Large intestine (tissue), 12 donors: ENCODE measurements around the gene FIS1. TPM values are rescaled to one million over a fixed set of nuclear protein-coding genes. Genes with fewer than 3 reads are reported as not detected.
"Not testable (repeated sequence)": the region's sequence is repeated elsewhere in the genome, so short reads cannot be mapped to it uniquely, and the experiment has no call there.

Source experiments
- DNase-seq, 2 donors: peaks; one replicate each; pipeline versions ENCODE4 v3.0.0 to v3.0.0-alpha.2; 2013
- H3K27ac ChIP-seq: one replicate; pipeline ENCODE4 v1.5.1; 2013; ENCODE audit warnings: low read length
- H3K27me3 ChIP-seq: 2 replicates; pipeline ENCODE4 v1.6.1; 2013; ENCODE audit warnings: low read length; ENCODE audit not compliant: control insufficient read depth, insufficient read depth
- H3K36me3 ChIP-seq: 2 replicates; pipeline ENCODE4 v1.6.1; 2013; ENCODE audit warnings: low read length; ENCODE audit not compliant: control insufficient read depth, insufficient read depth
- H3K4me1 ChIP-seq: one replicate; pipeline ENCODE4 v1.6.1; 2013; ENCODE audit warnings: low read length; ENCODE audit not compliant: control insufficient read depth, insufficient read depth
- H3K4me3 ChIP-seq: one replicate; pipeline ENCODE4 v1.5.1; 2013; ENCODE audit warnings: low read length
- H3K9me3 ChIP-seq: one replicate; pipeline ENCODE4 v1.6.1; 2013; ENCODE audit warnings: mild to moderate bottlenecking, low read depth, low read length, moderate library complexity; ENCODE audit not compliant: control insufficient read depth
- WGBS: methylation state at CpG from one replicate; pipeline ENCODE4 v1.1.5; 2013; ENCODE audit warnings: low lambda C conversion rate; ENCODE audit not compliant: insufficient coverage; 5-methylcytosine and 5-hydroxymethylcytosine counted together
- long read RNA-seq, 11 donors: transcript quantifications; one replicate each; lab custom pipeline, GENCODE V29; 2026
- polyA plus RNA-seq: library from polyadenylated mRNA; unstranded; fragments of 120-200 nt; gene quantifications from one replicate; pipeline ENCODE4 v1.2.1, GENCODE V29; 2013

FIS1 gene
- polyA plus RNA-seq, result 142 TPM
- long read RNA-seq, donor 1, transcript FIS1-201 (5 exons, 734 nt), result major isoform, 41 of 47 reads
- long read RNA-seq, donor 1, partial matches to known transcripts, result 0 of 47 reads
- long read RNA-seq, donor 1, other reads (novel, unspliced or antisense), result 0 of 47 reads
- long read RNA-seq, donor 2, transcript FIS1-201 (5 exons, 734 nt), result major isoform, 105 of 125 reads
- long read RNA-seq, donor 2, partial matches to known transcripts, result 14 of 125 reads
- long read RNA-seq, donor 2, other reads (novel, unspliced or antisense), result 0 of 125 reads
- long read RNA-seq, donor 3, transcript FIS1-201 (5 exons, 734 nt), result major isoform, 142 of 162 reads
- long read RNA-seq, donor 3, partial matches to known transcripts, result 15 of 162 reads
- long read RNA-seq, donor 3, other reads (novel, unspliced or antisense), result 0 of 162 reads
- long read RNA-seq, donor 4, transcript FIS1-201 (5 exons, 734 nt), result major isoform, 13 of 13 reads
- long read RNA-seq, donor 4, partial matches to known transcripts, result 0 of 13 reads
- long read RNA-seq, donor 4, other reads (novel, unspliced or antisense), result 0 of 13 reads
- long read RNA-seq, donor 5, transcript FIS1-201 (5 exons, 734 nt), result major isoform, 56 of 59 reads
- long read RNA-seq, donor 5, partial matches to known transcripts, result 0 of 59 reads
- long read RNA-seq, donor 5, other reads (novel, unspliced or antisense), result 0 of 59 reads
- long read RNA-seq, donor 6, transcript FIS1-201 (5 exons, 734 nt), result major isoform, 90 of 103 reads
- long read RNA-seq, donor 6, partial matches to known transcripts, result 6 of 103 reads
- long read RNA-seq, donor 6, other reads (novel, unspliced or antisense), result 5 of 103 reads
- long read RNA-seq, donor 7, transcript FIS1-201 (5 exons, 734 nt), result major isoform, 43 of 46 reads
- long read RNA-seq, donor 7, partial matches to known transcripts, result 0 of 46 reads
- long read RNA-seq, donor 7, other reads (novel, unspliced or antisense), result 0 of 46 reads
- long read RNA-seq, donor 8, transcript FIS1-201 (5 exons, 734 nt), result major isoform, 79 of 95 reads
- long read RNA-seq, donor 8, partial matches to known transcripts, result 10 of 95 reads
- long read RNA-seq, donor 8, other reads (novel, unspliced or antisense), result 0 of 95 reads
- long read RNA-seq, donor 9, transcript FIS1-201 (5 exons, 734 nt), result major isoform, 96 of 103 reads
- long read RNA-seq, donor 9, partial matches to known transcripts, result 0 of 103 reads
- long read RNA-seq, donor 9, other reads (novel, unspliced or antisense), result 0 of 103 reads
- long read RNA-seq, donor 10, transcript FIS1-201 (5 exons, 734 nt), result major isoform, 98 of 103 reads
- long read RNA-seq, donor 10, partial matches to known transcripts, result 0 of 103 reads
- long read RNA-seq, donor 10, other reads (novel, unspliced or antisense), result 0 of 103 reads
- long read RNA-seq, donor 11, transcript FIS1-201 (5 exons, 734 nt), result major isoform, 63 of 65 reads
- long read RNA-seq, donor 11, partial matches to known transcripts, result 0 of 65 reads
- long read RNA-seq, donor 11, other reads (novel, unspliced or antisense), result 0 of 65 reads

DNA sequence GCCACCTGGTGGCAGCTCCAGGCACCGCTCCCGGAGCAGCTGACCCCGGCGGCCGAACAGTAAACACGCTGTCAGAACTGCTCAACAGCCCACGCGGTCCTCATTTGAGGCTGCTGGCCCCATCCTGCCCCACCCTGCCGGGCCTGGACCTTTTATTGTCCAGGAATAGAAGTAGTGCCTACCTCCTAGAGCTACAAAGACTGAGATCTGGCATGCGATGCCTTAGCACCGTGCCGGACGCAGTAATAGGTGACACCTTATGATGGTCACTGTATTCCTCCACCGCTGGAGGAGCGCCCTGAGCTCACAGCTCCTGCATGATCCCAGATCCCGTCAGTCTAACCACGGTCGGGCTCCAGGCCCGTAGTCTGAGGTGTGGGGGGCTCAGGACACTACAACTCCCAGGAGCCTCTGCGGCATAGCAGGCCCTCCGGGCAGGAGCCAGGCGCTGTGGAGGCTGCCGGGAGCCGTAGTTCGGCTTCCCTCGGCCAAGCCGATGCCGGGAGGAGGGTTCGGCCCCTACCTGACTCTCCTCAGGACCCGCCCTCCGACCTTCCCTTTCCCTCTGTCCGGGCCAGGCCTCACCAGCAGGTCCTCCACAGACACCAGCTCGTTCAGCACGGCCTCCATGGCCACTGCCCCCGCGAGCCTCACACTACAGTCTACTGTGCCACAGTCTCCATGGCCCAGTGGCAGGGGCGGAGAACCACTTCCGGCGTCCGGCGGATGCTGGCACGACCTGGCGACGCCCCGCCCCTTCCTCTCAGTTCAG, at the start of gene FIS1:
Gene FIS1 (minus strand): TSS at position 707 of the 772 bp plus-strand sequence. CDS start 77 bp downstream, at position 630.
- Histone ChIP-seq H3K4me3 (peak within 1 kb of the TSS; percentile 91), H3K36me3 (peaks cover 30% of the 10 kb centered on the region), H3K27ac (peak within 1 kb of the TSS; percentile 98), H3K9me3 (no peaks in the 10 kb centered on the region), H3K27me3 (no peaks in the 10 kb centered on the region), H3K4me1 (peaks cover 28% of the 10 kb centered on the region)
- DNase-seq, result peak; percentile 89 to 97
- WGBS, result no CpG with 5 or more reads among the region's 45 CpGs

DNA sequence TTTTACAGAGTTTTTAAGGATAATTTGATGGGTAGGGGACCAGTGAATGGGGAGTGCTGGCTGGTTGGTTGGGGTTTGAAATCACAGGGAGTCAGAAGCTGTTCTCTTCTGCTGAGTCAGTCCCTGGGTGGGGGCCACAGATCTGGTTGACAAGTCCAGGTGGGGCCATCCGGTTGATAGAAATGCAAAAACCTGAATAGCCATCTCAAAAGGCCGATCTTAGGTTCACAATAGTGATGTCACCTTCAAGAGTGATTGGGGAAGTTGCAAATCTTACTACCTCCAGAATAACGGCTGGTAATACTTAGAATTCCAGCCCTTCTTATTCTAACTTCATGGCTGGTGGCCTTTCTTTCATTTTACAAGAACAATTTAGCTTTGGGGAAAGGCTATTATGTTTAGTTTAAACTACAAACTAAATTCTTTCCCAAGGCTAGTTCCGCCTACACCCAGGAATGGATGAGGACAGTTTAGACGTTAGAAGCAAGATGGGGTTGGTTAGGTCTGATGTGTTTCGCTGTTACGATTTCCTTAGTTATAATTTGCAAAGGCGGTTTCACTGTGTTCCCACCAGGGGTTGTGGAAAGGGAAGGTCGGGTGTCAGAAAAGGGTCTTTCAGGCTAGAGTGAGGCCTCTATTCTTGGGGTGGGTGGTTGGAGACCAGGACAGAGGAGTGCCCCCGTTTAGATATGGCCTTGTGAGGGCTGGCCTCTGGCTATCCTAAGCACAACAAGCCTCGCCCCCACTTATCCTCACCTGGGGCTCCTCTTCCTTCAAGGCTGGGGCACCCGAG, 49.4 kb upstream of the FIS1 start:
- Histone ChIP-seq H3K9me3 (no peaks in the 10 kb centered on the region), H3K27me3 (peaks cover 62% of the 10 kb centered on the region), H3K4me1 (no peaks in the 10 kb centered on the region), H3K4me3 (no peak overlapping the region), H3K27ac (no peak overlapping the region), H3K36me3 (no peaks in the 10 kb centered on the region)
- no peak for DNase-seq
- 40% methylated on average over 1 of the region's 12 CpGs for WGBS

DNA sequence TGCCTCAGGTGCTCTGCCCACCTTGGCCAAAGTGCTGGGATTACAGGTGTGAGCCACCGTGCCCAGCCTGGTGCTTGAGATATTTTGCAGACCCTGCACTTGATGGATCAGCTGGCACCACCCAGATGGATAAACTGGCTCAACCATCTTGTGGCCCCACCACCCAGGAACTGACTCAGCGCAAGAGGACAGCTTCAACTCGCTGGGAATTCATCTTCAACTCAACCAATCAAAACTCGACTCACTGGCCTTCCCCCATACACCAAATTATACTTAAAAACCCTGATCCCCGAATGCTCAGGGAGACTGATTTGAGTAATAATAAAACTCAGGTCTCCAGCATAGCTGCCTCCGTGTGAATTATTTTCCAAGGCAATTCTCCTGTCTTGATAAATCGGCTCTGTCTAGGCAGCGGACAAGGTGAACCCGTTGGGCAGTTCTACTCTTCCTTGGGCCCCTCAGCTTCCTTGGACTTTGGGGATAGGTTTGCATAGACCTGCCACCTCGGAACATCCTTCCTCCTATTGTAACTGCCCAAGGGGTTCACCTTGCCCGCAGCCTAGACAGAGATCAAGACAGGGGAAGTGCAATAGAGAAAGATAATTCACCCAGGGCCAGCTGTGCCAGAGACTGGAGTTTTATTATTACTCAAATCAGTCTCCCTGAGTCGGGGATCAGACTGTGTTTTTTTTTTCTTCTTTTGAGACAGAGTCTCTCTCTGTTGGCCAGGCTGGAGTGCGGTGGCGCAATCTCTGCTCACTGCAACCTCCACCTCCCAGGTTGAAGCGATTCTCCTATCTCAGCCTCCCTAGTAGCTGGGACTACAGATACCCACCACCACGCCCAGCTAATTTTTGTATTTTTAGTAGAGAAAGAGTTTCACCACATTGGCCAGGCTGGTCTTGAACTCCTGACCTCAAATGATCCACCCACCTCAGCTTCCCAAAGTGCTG, 48.5 kb upstream of the FIS1 start:
- peaks cover 56% of the 10 kb centered on the region for H3K27me3 ChIP-seq
- H3K27ac ChIP-seq, H3K4me3 ChIP-seq, H3K36me3 ChIP-seq, H3K9me3 ChIP-seq, DNase-seq, H3K4me1 ChIP-seq: not testable (repeated sequence)
- WGBS, result 40% methylated on average over 1 of the region's 16 CpGs

DNA sequence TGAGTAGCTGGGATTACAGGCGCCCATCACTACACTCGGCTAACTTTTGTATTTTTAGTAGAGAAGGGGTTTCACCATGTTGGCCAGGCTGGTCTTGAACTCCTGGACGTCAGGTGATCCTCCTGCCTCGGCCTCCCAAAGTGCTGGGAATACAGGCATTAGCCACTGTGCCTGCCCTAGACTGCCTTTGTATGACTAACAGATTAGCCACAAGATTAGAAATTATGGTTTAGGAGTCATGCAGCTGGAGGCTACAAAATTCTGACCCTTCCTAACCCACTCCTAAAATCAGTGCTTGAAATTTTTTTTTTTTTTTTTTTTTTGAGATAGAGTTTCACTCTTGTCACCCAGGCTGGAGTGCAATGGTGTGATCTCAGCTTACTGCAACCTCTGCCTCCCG, 47.7 kb upstream of the FIS1 start:
- peaks cover 56% of the 10 kb centered on the region for H3K27me3 ChIP-seq

DNA sequence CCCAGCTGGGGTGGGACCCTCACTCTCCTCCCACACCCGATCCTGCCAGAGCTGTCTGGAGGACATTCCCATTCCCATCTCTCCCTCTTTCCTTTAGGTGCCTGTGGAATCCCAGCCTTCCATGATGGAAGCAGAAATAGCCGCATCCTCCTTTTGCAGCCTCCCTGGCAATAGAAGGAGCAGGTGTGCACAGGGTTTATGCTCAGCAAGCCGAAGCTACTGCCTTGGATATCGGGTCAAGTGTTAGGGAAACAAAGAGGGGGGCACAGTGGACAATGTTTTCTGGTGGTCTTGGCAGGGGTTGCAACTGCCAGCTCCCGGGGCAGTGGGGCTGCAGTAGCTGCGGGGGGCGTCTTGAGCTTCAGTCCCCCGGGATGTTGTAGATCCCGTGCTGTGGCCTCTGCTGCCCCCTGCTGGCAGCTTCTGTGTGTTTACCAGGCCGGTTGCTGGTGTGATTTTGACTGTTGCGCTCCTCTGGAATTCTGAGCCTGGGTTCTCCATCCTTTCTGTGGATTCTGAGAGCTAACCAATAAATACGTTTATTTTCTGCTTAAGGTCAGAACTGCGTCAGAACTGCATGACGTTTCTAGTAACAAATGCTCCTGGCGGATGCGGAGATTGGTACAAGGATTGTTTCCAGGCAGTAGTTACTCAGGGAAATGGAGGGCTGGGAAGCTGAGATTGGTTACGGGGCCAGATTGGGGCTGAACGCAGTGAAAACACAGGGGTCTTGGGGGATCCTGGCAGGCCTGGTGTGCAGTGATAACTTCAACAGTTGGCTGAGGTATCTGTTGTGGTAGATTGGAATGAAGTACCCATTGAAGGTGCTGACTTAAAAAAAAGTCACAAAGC, 45.5 kb upstream of the FIS1 start:
- not testable (repeated sequence) for H3K36me3 ChIP-seq, DNase-seq
- WGBS, result no CpG with 5 or more reads among the region's 18 CpGs

More for the DNA sequence above, 47.7 kb upstream of the FIS1 start:
- H3K9me3 ChIP-seq, H3K36me3 ChIP-seq, H3K4me3 ChIP-seq, H3K4me1 ChIP-seq, DNase-seq, H3K27ac ChIP-seq: not testable (repeated sequence)
- no CpG with 5 or more reads among the region's 5 CpGs for WGBS

DNA sequence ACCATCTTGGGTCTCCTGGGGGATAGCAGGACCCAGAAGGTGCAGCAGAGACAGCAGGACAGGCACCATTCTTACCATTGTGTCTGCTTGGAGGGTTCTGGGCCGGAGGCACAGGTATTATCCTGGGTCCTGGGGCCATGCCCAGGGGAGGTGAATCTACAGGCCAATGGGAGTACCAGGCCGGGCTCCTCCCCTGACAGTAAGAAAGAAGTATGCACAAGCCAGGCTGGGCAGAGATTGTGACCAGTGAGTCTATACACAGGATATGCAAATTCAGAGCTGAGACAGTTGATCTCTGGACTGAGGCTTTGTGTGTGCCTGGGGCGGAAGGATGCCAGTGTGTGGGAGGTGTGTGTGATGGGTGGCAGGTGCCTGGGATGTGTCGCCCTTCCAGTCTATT, 44.8 kb upstream of the FIS1 start:
- H3K27ac ChIP-seq, H3K4me1 ChIP-seq, H3K9me3 ChIP-seq, H3K36me3 ChIP-seq, H3K4me3 ChIP-seq: not testable (repeated sequence)
- peaks cover 45% of the 10 kb centered on the region for H3K27me3 ChIP-seq
- no CpG with 5 or more reads among the region's 4 CpGs for WGBS
- peak in 1 of 2 donors; percentile 32 for DNase-seq

More for the DNA sequence above, 45.5 kb upstream of the FIS1 start:
- not testable (repeated sequence) for H3K9me3 ChIP-seq, H3K4me1 ChIP-seq, H3K4me3 ChIP-seq, H3K27ac ChIP-seq
- peaks cover 52% of the 10 kb centered on the region for H3K27me3 ChIP-seq

DNA sequence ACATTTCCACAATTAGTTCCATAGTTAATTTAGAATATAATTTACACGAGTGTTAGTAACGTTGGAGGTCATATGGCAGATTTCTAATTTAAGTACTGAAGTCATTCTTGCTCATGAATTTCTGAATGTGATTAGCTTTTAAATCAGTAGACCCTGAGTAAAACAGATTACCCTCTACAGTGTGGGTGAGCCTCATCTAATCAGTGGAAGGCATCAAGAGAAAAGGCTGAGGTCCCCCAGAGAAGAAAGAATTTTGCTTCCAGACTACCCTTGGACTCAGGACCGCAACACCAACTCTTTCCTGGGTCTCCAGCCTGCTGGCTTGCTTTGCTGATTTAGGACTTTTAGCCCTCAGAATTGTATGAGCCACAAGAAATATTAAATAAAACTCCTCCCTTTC, 43.6 kb upstream of the FIS1 start:
- Histone ChIP-seq H3K4me3 (no peak overlapping the region), H3K9me3 (no peaks in the 10 kb centered on the region), H3K27ac (no peak overlapping the region), H3K36me3 (no peaks in the 10 kb centered on the region), H3K4me1 (no peaks in the 10 kb centered on the region), H3K27me3 (peaks cover 33% of the 10 kb centered on the region)
- no peak for DNase-seq
- WGBS, result 92% methylated on average over 2 of the region's 3 CpGs

DNA sequence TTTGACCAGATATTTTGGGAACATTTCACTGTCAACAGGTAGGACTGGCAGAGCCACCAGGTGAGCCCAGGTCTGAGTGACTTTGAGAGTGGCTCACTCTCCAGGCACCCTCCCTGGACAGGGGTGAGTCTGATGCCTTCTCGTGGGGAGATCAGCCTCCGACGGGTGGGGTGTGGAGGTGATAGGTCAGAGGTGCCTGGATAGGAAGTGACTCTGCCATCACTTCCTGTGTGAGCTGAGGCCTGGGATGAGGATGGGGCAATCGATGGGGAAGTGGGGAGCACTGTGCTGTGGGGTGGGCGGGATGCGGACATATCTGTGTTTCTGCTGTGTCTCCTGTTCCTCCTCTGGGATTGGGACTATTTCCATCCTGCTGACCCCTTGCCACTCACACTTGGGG, 42.2 kb upstream of the FIS1 start:
- Histone ChIP-seq H3K36me3 (no peaks in the 10 kb centered on the region), H3K4me1 (peaks cover 2% of the 10 kb centered on the region), H3K9me3 (no peaks in the 10 kb centered on the region), H3K27me3 (peaks cover 20% of the 10 kb centered on the region), H3K4me3 (no peak overlapping the region), H3K27ac (no peak overlapping the region)
- no peak for DNase-seq
- WGBS, result no CpG with 5 or more reads among the region's 6 CpGs
